Psoas muscle (tissue), 8 donors: ENCODE results near the gene PHIP. TPM values are rescaled to one million over a fixed set of nuclear protein-coding genes. Genes with fewer than 3 reads are reported as not detected.

ENCODE experiments used
- ATAC-seq, 4 donors: fragments of 200-7000 bp; cut with Tn5 transposase; one replicate each; pipeline ENCODE4 v1.9.1; 2020; ENCODE audit warnings: moderate library complexity in 3 of 4, mild to moderate bottlenecking in 2 of 4
- DNase-seq, 2 donors: peaks; one replicate each; pipeline ENCODE4 v3.0.0-alpha.2; 2020
- H3K27ac ChIP-seq: fragments of 200-600 bp; one replicate; pipeline ENCODE4 v1.8.0; 2022
- H3K27me3 ChIP-seq, 3 donors: fragments of 200-600 bp in 1 of 3; one replicate each; pipeline versions ENCODE4 v1.6.1 to v1.8.0; 2013 to 2022; ENCODE audit warnings: low read length in 2 of 3, mild to moderate bottlenecking in 2 of 3, moderate library complexity in 1 of 3; ENCODE audit not compliant: insufficient read depth in 3 of 3
- H3K36me3 ChIP-seq, 2 donors: fragments of 200-600 bp in 1 of 2; one replicate each; pipeline versions ENCODE4 v1.6.1 to v1.8.0; 2013 to 2022; ENCODE audit warnings: low read depth in 1 of 2, mild to moderate bottlenecking in 1 of 2, moderate library complexity in 1 of 2; ENCODE audit not compliant: insufficient read depth in 1 of 2
- H3K4me1 ChIP-seq: fragments of 200-600 bp; one replicate; pipeline ENCODE4 v1.8.0; 2022
- H3K4me3 ChIP-seq: fragments of 200-600 bp; one replicate; pipeline ENCODE4 v1.8.0; 2022; ENCODE audit warnings: mild to moderate bottlenecking
- H3K9me3 ChIP-seq: fragments of 200-600 bp; one replicate; pipeline ENCODE4 v1.8.0; 2022
- WGBS, 3 donors: extraction: QIAGEN DNeasy Blood & Tissue Kit; methylation state at CpG; one replicate each; pipeline versions ENCODE4 v1.1.6 to v1.1.7; 2013; 5-methylcytosine and 5-hydroxymethylcytosine counted together
- intact Hi-C, 2 donors: fragments of 100-400 bp; cut with DNase I; formaldehyde crosslinking; loops; one replicate each; pipeline versions ENCODE4 v1.11.0 to v1.14.2; 2022
- polyA plus RNA-seq, 3 donors: library from polyadenylated mRNA; stranded (reverse); fragments of 200-250 nt; gene quantifications; one replicate each; pipeline ENCODE4 v1.2.3, GENCODE V29; 2013
- total RNA-seq, 4 donors: library from RNA; stranded (reverse); fragmentation: NEBNext Ultra II Directional in 2 of 4; extraction: Animal tissue kit (Norgen Biotek cat#: 25700) in 2 of 4; gene quantifications; one replicate each; pipeline versions ENCODE4 v1.2.1 to v1.2.4, GENCODE V29; 2021 to 2023
- TF ChIP-seq, protein P1 (sequence below): fragments of 200-600 bp; IDR thresholded peaks from one replicate; pipeline ENCODE4 v1.8.0; 2022; ENCODE audit warnings: antibody characterized with exemption
- donor health status: healthy with polysubstance abuse.
- donor health status: DM: no; HTN: no; CAD: no; lungs with moderate emphysema.
- donor health status: Bipolar disorder and iron deficiency.
- donor health status: healthy.
- donor health status: DM: yes; HTN: yes; CAD: no.
- donor health status: DM: no; HTN: no; CAD: no.
- donor health status: DM: no; HTN: no; CAD: no.
- donor health status: DM: yes; HTN: yes; CAD: no.

Gene PHIP
- total and polyA plus RNA-seq, 7 donors, result 3.1 to 15.3 (median 12.1) TPM

DNA sequence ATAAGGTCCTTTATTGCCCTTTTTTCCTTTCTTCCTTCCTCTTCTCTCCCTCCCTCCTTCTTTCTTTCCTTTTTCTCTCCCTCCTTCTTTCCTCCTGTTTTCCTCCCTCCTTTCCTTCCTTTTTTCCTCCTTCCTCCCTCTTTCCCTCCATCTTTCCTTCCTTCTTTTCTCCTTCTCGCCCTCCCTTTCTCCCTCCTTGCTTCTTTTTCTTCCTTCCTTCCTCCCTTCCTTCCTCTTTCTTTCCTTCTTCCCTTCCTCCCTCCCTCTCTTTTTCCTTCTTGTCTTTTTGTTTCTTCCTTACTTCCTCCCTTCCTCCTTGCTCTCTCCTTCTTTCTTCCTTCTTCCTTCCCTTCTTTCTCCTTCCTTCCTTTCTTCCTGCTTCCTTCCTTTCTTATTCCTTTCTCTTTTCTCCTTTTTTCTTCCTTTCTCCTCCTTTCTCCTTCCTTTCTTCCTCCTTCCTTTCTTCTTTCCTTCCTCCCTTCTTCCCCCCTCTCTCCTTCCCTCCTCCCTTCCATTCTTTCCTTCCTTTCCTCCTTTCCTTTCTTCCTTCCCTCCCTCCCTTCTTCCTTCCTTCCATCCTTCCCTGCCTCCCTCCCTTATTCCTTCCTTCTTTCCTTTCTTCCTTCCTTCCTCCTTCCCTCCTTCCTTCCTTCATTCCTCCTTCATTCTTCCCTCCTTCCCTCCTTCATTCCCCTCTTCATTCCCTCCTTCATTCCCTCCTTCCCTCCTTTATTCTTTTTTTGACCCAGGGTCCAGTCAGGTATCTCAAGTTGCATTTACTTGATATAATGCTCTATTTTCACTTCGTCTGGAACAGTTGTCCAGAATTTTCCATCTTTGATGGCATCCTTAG is 11.7 kb upstream of the PHIP start:
- intact Hi-C loops, result no loop called here
- H3K4me3 ChIP-seq, result no peak overlapping the region
- H3K27ac ChIP-seq, result no peak overlapping the region
- H3K27me3 ChIP-seq, result no peaks in the 10 kb centered on the region
- H3K9me3 ChIP-seq, result no peaks in the 10 kb centered on the region
- 63 to 78% (median 76%) methylated on average over 2 of the region's 2 CpGs for WGBS, 3 donors
- TF ChIP-seq, protein P1, sequence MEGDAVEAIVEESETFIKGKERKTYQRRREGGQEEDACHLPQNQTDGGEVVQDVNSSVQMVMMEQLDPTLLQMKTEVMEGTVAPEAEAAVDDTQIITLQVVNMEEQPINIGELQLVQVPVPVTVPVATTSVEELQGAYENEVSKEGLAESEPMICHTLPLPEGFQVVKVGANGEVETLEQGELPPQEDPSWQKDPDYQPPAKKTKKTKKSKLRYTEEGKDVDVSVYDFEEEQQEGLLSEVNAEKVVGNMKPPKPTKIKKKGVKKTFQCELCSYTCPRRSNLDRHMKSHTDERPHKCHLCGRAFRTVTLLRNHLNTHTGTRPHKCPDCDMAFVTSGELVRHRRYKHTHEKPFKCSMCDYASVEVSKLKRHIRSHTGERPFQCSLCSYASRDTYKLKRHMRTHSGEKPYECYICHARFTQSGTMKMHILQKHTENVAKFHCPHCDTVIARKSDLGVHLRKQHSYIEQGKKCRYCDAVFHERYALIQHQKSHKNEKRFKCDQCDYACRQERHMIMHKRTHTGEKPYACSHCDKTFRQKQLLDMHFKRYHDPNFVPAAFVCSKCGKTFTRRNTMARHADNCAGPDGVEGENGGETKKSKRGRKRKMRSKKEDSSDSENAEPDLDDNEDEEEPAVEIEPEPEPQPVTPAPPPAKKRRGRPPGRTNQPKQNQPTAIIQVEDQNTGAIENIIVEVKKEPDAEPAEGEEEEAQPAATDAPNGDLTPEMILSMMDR, result no peak
- H3K4me1 ChIP-seq, result no peaks in the 10 kb centered on the region
- no peaks in the 10 kb centered on the region for H3K36me3 ChIP-seq
- ATAC-seq (no peak), DNase-seq (no peak)

DNA sequence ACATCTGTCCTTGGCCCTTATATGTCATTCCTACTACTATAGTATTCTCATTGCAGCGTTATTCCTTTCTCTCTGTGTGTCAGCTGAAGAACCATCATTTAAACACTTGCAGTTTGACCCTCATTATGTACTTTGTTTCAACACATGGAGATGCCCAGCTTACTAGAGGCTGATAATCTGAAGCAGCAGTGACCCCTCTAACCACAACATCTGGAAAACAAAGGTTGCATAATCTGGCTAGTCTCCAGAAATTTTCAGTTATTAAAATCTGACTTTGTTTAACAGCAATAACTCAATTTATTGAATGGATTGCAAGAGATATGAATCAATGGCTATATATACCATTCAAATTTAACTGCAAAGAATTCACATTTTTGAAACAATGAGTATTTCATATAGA is 6.6 kb upstream of the PHIP start:
- DNase-seq (no peak), ATAC-seq (no peak)
- intact Hi-C loops, result no loop called here
- H3K27me3 ChIP-seq, result no peaks in the 10 kb centered on the region
- H3K4me3 ChIP-seq, result no peak overlapping the region
- 68 to 79% (median 74%) methylated on average over 1 of the region's 1 CpG for WGBS, 3 donors
- TF ChIP-seq, protein P1, result no peak
- no peaks in the 10 kb centered on the region for H3K9me3 ChIP-seq
- H3K27ac ChIP-seq, result no peak overlapping the region
- no peaks in the 10 kb centered on the region for H3K36me3 ChIP-seq
- no peaks in the 10 kb centered on the region for H3K4me1 ChIP-seq

- no peak overlapping the region for H3K4me3 ChIP-seq
- ATAC-seq, result no peak
- TF ChIP-seq, protein P1, result no peak
- H3K9me3 ChIP-seq, result no peaks in the 10 kb centered on the region
- DNase-seq, result no peak
- H3K27ac ChIP-seq, result no peak overlapping the region
- WGBS, 3 donors, result 86 to 93% (median 88%) methylated on average over 1 of the region's 1 CpG
- H3K4me1 ChIP-seq, result no peaks in the 10 kb centered on the region
- no peaks in the 10 kb centered on the region for H3K36me3 ChIP-seq
- intact Hi-C loops, result no loop called here
- no peaks in the 10 kb centered on the region for H3K27me3 ChIP-seq
These were observed 4.2 kb upstream of the PHIP start for GRCh38 chr6:79082304-79082703.

- no peak for ATAC-seq
- no peaks in the 10 kb centered on the region for H3K27me3 ChIP-seq
- DNase-seq, result no peak
- H3K4me1 ChIP-seq, result no peaks in the 10 kb centered on the region
- H3K36me3 ChIP-seq, result no peaks in the 10 kb centered on the region
- TF ChIP-seq, protein P1, result no peak
- H3K27ac ChIP-seq, result no peak overlapping the region
- intact Hi-C loops, result no loop called here
- no peak overlapping the region for H3K4me3 ChIP-seq
- no peaks in the 10 kb centered on the region for H3K9me3 ChIP-seq
These were observed 3.6 kb upstream of the PHIP start for GRCh38 chr6:79081663-79082062.
